PFSK-1 (cell line): Measurements from ENCODE around the gene RAC2.

Experiments
- POLR2AphosphoS5 ChIP-seq: IDR thresholded peaks from 2 replicates; pipeline ENCODE4 v1.6.1; 2012; ENCODE audit warnings: low read depth, mild to moderate bottlenecking, control low read depth, low read length, moderate library complexity
- REST ChIP-seq, 2 experiments: IDR thresholded peaks; 2 replicates each; pipeline versions ENCODE4 v1.6.1 to v1.8.0; 2011 to 2012; ENCODE audit warnings: low read depth in 2 of 2, low read length in 2 of 2, control low read depth in 1 of 2, inconsistent platforms in 1 of 2, mild to moderate bottlenecking in 1 of 2, moderate library complexity in 1 of 2; ENCODE audit not compliant: insufficient read depth in 1 of 2
- TAF1 ChIP-seq: IDR thresholded peaks from 2 replicates; pipeline ENCODE4 v1.6.1; 2012; ENCODE audit warnings: low read length, control low read depth, borderline replicate concordance; ENCODE audit not compliant: insufficient read depth

DNA sequence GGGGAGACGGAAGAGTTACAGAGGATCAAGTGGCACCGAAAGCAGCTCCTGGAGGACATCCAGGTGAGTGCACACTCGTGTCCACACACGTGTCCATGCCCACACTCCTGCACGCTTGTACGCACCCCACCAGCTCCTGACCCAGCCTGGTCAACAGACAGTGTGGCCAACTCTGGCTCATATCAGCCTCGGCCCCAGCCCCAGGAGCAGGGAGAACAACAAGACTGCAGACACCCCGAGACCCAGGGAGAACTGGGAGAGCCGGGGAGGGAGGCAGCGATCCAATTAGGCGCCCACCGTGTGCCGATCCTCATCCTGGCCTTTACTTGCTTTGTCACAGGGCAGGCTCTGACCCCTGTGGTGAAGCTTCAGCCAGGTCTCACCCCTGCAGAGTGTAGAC is 48.6 kb upstream of the RAC2 start:
- no peak for TF ChIP-seq TAF1
- no peak for TF ChIP-seq POLR2AphosphoS5
- no peak for TF ChIP-seq REST (IDR thresholded peaks at IDR 0.05; ENCODE audit: insufficient read depth in 1 of 2, low read depth in 2 of 2, low read length in 2 of 2)
